ENCODE data around the gene ME2.
"Not testable (repeated sequence)": the region's sequence is repeated elsewhere in the genome, so short reads cannot be mapped to it uniquely, and the experiment has no call there.

Gene ME2

GRCh38 chr18:50878345-50879301 lies at the start of gene ME2:
Gene ME2, plus strand, starts transcription at chr18:50879118. Its CDS starts 16,703 bp downstream, at chr18:50895821.
- DNase-seq (ENCODE audit: low read depth): peak; percentile 92

GRCh38 chr18:50829644-50830043 lies 49.3 kb upstream of the ME2 start:
- no peak for DNase-seq (ENCODE audit: low read depth)

DNA sequence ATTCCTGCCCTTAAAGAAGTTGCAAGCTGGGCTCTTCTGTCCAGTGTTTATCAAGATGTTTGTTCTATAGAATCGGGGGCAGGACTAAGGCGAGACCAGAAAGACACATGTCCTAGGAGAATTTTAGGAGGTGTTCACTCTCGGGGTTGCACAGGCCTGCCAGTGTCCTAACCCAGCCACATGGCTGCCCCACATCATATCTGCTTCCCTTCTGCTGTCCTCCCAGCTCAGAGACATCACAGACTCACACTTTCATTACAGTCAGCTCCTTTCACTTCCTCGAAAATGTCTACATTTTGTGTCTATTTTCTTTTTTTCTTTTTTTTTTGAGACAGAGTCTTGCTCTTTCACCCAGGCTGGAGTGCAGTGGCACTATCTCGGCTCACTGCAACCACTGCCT lies 48.4 kb upstream of the ME2 start:
- no peak for DNase-seq (ENCODE audit: low read depth)

DNA sequence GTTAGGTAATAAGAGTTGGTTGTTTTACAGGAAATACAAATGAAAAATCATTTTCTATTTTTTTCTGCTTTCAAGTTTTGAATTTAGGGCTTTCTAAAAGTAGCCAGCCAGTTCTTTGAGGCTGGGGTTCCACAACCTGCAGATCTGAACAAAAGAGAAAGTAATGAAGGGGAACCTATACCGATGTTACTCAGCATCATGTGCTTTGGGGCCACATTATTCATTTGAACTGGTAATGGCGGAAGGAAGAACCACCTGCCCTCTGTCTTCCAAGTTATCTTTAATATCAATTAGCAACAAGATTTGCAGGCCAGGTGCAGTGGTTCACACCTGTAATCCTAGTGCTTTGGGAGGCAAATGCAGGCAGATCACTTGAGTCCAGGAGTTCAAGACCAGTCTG lies 46.2 kb upstream of the ME2 start:
- no peak for DNase-seq (ENCODE audit: low read depth)

DNA sequence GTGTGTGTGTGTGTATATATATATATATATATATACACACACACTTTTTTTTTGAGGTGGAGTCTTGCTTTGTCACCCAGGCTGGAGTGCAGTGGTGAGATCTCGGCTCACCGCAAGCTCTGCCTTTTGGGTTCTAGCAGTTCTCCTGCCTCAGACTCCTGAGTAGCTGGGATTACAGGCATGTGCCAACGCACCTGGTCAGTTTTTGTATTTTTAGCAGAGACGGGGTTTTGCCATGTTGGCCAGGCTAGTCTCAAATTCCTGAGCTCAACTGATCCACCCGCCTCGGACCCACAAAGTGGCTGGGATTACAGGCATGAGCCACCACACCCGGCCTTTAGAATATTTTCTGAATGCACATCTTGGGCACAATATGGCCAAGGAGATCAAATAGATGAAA lies 45.4 kb upstream of the ME2 start:
- DNase-seq (ENCODE audit: low read depth): not testable (repeated sequence)

DNA sequence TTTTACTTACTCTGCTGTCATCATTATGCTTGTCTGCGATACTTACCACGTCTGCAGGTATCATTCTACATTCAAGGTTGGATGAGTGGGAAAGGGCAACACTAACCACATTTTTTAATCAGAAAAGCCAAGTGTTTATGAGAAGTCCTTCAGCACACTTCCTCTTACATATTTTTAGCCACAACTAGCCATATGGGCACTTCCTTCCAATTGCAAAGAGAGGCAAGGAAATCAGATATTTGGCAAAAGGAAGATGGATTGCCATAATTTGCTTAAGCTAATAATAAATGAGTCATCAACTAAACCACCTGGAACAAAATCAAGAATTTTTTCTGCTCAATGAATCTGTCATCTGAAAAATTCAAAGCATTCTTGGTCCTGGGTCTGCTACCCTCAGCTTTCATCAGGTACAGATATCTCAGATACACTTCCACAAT lies 42.4 kb upstream of the ME2 start:
- DNase-seq (ENCODE audit: low read depth): no peak

GRCh38 chr18:50839341-50839740 lies 39.6 kb upstream of the ME2 start:
- DNase-seq (ENCODE audit: low read depth): no peak

GRCh38 chr18:50839996-50840395 lies 38.9 kb upstream of the ME2 start:
- DNase-seq (ENCODE audit: low read depth): no peak

- DNase-seq (ENCODE audit: low read depth): no peak
Measured at GRCh38 chr18:50842846-50843245, 36.1 kb upstream of the ME2 start.

DNA sequence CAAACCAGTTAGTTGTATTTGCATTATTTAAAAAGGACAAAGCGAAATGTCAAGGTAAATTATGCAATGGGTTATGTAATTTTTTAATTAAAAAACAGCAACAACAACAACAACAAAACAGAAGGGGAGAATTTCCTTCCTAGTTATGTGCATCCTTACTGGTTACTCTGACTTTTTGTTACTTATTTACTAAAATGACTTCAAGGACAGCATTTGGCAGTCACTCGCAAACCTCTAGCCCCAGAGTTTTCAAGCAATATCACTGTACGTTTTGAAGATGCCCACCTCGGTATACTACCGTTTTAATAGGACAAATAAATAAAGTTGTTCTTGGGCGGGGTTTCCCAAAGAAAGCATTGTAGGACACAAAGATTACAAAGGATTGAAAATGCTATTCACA lies 34.4 kb upstream of the ME2 start:
- no peak for DNase-seq (ENCODE audit: low read depth)

DNA sequence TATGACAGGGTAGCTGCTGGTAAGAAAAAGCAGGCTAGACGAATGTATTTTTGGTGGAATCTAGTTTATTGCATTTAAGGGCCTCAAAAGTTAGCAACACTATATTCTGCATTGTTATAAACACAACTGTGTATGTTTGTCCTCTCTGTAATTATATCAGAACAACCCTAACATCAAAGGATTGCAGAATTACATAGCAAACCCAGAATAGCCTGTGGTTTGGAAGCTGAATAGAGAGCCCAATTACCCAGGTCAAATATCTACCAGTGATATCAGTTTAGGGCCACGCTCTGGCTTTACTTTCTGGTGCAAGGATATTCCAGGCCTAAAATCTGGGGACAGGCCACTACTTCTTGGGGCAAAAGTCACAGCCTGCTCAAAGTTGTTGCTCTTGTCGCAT lies 34.0 kb upstream of the ME2 start:
- DNase-seq (ENCODE audit: low read depth): no peak

DNA sequence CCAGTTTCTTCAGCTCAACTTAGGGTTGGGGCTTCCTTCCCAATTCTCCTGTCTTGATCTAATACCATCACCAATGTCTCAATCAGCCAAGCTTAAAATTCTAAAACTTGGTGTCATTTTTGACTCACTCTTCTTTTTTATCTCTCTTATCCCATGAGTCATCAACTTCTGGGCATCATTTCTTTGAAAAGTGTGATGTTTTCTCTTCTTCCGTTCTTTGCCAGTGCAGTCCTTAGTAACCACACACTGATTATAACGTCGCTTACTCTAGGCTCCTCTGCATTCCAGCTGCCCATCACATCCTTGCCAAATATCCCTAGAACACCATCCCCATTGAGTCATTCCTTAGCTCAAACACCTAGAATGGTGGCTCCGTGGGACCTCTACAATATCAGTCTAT lies 31.7 kb upstream of the ME2 start:
- DNase-seq (ENCODE audit: low read depth): no peak

DNA sequence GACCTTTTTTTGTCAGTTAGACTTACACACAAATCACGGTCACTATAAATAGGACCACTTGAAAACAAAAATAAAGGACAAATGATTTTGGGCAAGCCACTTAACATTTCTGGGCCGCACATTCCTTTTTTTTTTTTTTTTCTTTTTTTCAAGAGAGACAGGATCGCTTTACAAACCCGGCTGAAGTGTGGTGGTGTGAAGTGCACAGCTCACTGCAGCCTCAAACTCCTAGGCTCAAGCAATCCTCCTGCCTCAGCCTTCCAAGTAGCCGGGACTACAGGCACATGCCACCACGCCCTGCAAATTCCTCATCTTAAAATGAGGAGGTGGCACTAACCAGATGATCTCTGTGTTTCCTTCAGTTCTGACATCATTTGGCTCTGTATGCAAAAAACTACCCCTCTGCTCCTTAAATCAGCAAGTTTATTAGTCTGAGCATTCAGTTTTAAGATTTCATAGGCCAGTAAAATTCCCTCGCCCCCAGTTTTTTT lies 30.8 kb upstream of the ME2 start:
- DNase-seq (ENCODE audit: low read depth): no peak

- no peak for DNase-seq (ENCODE audit: low read depth)
Measured at GRCh38 chr18:50848991-50849390, 29.9 kb upstream of the ME2 start.

- DNase-seq (ENCODE audit: low read depth): no peak
Measured at GRCh38 chr18:50849419-50849821, 29.5 kb upstream of the ME2 start.

- DNase-seq (ENCODE audit: low read depth): no peak
Measured at GRCh38 chr18:50850307-50851065, 28.4 kb upstream of the ME2 start.

- DNase-seq (ENCODE audit: low read depth): no peak
Measured at GRCh38 chr18:50853863-50854271, 25.1 kb upstream of the ME2 start.

GRCh38 chr18:50855976-50856757 lies 22.8 kb upstream of the ME2 start:
- no peak for DNase-seq (ENCODE audit: low read depth)

GRCh38 chr18:50857166-50857565 lies 21.8 kb upstream of the ME2 start:
- DNase-seq (ENCODE audit: low read depth): not testable (repeated sequence)

- DNase-seq (ENCODE audit: low read depth): no peak
Measured at GRCh38 chr18:50857694-50858093, 21.2 kb upstream of the ME2 start.

DNA sequence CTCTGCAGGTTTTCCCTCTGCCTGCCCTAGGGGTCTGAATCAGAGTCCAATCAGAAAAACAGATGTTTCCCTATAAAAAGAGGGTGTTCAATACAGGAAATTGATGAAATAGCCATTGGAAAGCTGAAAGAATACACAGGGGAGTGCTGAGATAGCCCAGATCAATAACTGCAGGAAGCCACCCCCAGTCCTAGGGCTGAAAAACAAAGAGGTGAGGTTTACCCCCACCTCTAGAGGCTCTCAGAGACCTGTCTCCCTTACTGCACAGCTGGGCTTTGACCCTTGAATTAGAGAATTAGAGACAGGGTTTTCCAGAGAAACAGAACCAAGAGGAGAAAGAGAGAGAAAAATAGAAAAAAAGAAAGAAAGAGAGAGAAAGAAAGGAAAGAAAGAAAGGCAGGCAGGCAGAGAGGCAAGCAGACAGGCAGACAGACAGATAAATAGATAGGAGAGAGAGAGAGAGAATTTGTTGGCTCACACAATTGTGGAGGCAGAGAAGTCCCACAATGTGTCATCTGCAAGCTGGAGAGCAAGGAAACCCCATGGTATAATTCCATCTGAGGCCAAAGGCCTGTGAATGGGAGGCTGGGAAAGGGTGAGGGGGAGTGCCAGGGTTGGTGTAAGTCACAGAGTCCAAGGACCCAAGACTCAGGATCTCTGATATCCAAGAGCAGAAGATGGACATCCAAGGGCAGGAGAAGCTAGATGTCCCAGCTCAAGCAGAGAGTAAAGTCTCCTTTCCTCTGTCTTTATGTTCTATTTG lies 18.9 kb upstream of the ME2 start:
- no peak for DNase-seq (ENCODE audit: low read depth)
